ENCODE data around the gene ICA1. TPM values are rescaled to one million over a fixed set of nuclear protein-coding genes. Genes with fewer than 3 reads are reported as not detected.

The ICA1 gene
- total and polyA plus RNA-seq, 2 of the 4 experiments (the other 2 are of a cell fraction) = not detected

GRCh38 chr7:8175929-8176369 lies 86.0 kb downstream of the ICA1 start:
- no peak overlapping the region for H2BK5ac ChIP-seq (ENCODE audit: low read depth, low read length, poor library complexity, severe bottlenecking)

More at GRCh38 chr7:8175929-8176369, 86.0 kb downstream of the ICA1 start:
- Histone ChIP-seq H2BK120ac (ENCODE audit: low read depth, low read length) (no peak overlapping the region), H3K14ac (replicated peaks; ENCODE audit: low read depth, low read length) (no peak overlapping the region), H3K4me3 (ENCODE audit: insufficient read depth, low read depth, low read length) (no peak overlapping the region), H2BK15ac (ENCODE audit: low read depth, low read length) (no peak overlapping the region), H3K4me1 (ENCODE audit: control insufficient read depth, insufficient read depth, low read length) (no peaks in the 10 kb centered on the region), H2AFZ (replicated peaks; ENCODE audit: low read length, poor library complexity) (no peak overlapping the region), H3K23ac (ENCODE audit: low read depth, low read length) (no peak overlapping the region), H3K9me1 (ENCODE audit: insufficient read depth, low read length) (no peaks in the 10 kb centered on the region), H3K56ac (ENCODE audit: extremely low read depth, insufficient read depth, low read length) (no peak overlapping the region), H4K91ac (ENCODE audit: insufficient read depth, low read depth, low read length) (no peak overlapping the region), H3K4me2 (ENCODE audit: low read depth, low read length) (no peak overlapping the region), H3K9ac (ENCODE audit: low read depth, low read length) (no peak overlapping the region), H3K4ac (ENCODE audit: low read depth, low read length) (no peak overlapping the region), H3K9me3 (ENCODE audit: control insufficient read depth, insufficient read depth, low read length) (no peaks in the 10 kb centered on the region), H3K79me1 (ENCODE audit: low read depth in 1 of 2, low read length in 2 of 2) (no peaks in the 10 kb centered on the region), H2AK5ac (ENCODE audit: low read depth, low read length) (no peak overlapping the region), H4K20me1 (ENCODE audit: insufficient read depth, low read length) (no peaks in the 10 kb centered on the region), H3K18ac (ENCODE audit: low read depth, low read length) (no peak overlapping the region), H2AK9ac (replicated peaks; ENCODE audit: low read depth, low read length, poor library complexity) (no peak overlapping the region), H3K27me3 (ENCODE audit: control insufficient read depth, insufficient read depth, low read length) (peaks cover 1% of the 10 kb centered on the region; the same call in 1 of the 2 replicates), H4K5ac (ENCODE audit: low read depth, low read length) (no peak overlapping the region), H3K36me3 (ENCODE audit: control insufficient read depth, insufficient read depth, low read length) (no peaks in the 10 kb centered on the region), H3K27ac (ENCODE audit: insufficient read depth, low read length) (no peak overlapping the region), H2BK20ac (ENCODE audit: low read depth, low read length) (no peak overlapping the region), H4K8ac (ENCODE audit: low read depth in 2 of 2, low read length in 2 of 2) (no peak overlapping the region)
- dilution Hi-C loops (cut with HindIII; ENCODE audit: low sequenced_read_pairs, unreplicated experiment) = no loop called here
- in situ Hi-C loops (cut with MboI; ENCODE audit: low sequenced_read_pairs) = no loop called here
- ATAC-seq (ENCODE audit: low read depth) (no peak), DNase-seq (no peak)
- ChIA-PET POLR2A (ENCODE audit: unreplicated experiment) (no interaction called here), CTCF (interaction anchor here (0.5 kb wide), 1 partner anchor 315 kb away, joined by 4 read pairs; no protein-coding TSS in a partner anchor)
- 75% methylated on average over 2 of the region's 6 CpGs; no CpG with 5 or more reads in 1 of the 2 experiments for WGBS, 2 experiments (ENCODE audit: extremely low coverage in 2 of 2, insufficient read length in 1 of 2)
- intact Hi-C loops (cut with micrococcal nuclease) = no loop called here
- BruUV-seq (replicated peaks) = no TSS peak
- TF ChIP-seq SMC3 (IDR thresholded peaks at IDR 0.05; ENCODE audit: low read depth, low read length) (no peak), USF2 (IDR thresholded peaks at IDR 0.05; ENCODE audit: low read depth, low read length) (no peak), RCOR1 (IDR thresholded peaks at IDR 0.05; ENCODE audit: insufficient replicate concordance, low read length) (no peak), ELK1 (IDR thresholded peaks at IDR 0.05; ENCODE audit: borderline replicate concordance, low read depth, low read length) (no peak), NFE2L2 (IDR thresholded peaks at IDR 0.05; ENCODE audit: low read depth, low read length) (no peak), CHD1 (IDR thresholded peaks at IDR 0.05; ENCODE audit: low read depth, low read length) (no peak), MXI1 (IDR thresholded peaks at IDR 0.05; ENCODE audit: borderline replicate concordance, low read depth, low read length) (no peak), RAD21 (IDR thresholded peaks at IDR 0.05; ENCODE audit: low read length) (no peak), BHLHE40 (IDR thresholded peaks at IDR 0.05; ENCODE audit: low read depth, low read length) (no peak), CEBPB (IDR thresholded peaks at IDR 0.05; ENCODE audit: low read depth, low read length) (no peak), POLR2A (IDR thresholded peaks at IDR 0.05; ENCODE audit: low read depth, low read length) (no peak), CTCF (conservative IDR thresholded peaks at IDR 0.05; ENCODE audit: low read depth, low read length) (no peak), MAFK (IDR thresholded peaks at IDR 0.05; ENCODE audit: low read depth, low read length) (no peak), FOS (IDR thresholded peaks at IDR 0.05; ENCODE audit: low read depth, low read length) (no peak), RFX5 (IDR thresholded peaks at IDR 0.05; ENCODE audit: low read depth, low read length) (no peak), MAZ (IDR thresholded peaks at IDR 0.05; ENCODE audit: borderline replicate concordance, low read depth, low read length) (no peak)

Measured in IMR-90 (cell line).